ENCODE data around the gene TENM4.

DNA sequence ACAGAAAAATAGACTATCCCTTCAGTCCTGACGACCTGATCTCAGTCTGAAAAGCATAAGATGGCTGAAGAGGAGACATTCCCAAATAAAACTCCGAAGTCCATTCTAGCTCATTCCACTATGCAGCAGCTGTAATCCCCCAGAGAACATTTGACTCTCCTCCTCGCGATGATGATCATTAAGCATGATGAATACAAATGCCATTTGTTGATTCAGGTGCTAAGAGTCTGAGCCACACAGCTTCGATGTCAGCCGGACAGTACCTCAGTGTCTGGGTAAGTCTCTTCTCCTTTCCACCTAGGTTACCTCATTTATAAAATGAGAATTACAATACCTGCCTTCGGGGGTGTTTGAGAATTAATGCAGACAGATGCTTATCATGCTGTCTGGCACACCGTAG lies 94.8 kb downstream of the TENM4 start:
- TF ChIP-seq, protein P1, sequence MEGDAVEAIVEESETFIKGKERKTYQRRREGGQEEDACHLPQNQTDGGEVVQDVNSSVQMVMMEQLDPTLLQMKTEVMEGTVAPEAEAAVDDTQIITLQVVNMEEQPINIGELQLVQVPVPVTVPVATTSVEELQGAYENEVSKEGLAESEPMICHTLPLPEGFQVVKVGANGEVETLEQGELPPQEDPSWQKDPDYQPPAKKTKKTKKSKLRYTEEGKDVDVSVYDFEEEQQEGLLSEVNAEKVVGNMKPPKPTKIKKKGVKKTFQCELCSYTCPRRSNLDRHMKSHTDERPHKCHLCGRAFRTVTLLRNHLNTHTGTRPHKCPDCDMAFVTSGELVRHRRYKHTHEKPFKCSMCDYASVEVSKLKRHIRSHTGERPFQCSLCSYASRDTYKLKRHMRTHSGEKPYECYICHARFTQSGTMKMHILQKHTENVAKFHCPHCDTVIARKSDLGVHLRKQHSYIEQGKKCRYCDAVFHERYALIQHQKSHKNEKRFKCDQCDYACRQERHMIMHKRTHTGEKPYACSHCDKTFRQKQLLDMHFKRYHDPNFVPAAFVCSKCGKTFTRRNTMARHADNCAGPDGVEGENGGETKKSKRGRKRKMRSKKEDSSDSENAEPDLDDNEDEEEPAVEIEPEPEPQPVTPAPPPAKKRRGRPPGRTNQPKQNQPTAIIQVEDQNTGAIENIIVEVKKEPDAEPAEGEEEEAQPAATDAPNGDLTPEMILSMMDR (IDR thresholded peaks at IDR 0.05; ENCODE audit: borderline replicate concordance, extremely low read depth, low read length, poor library complexity, severe bottlenecking) = no peak
- no peak for TF ChIP-seq EZH2 (IDR thresholded peaks at IDR 0.05; ENCODE audit: borderline replicate concordance, low read depth, low read length, severe bottlenecking)

Data from DND-41 (cell line).